CD4-positive, CD25-positive, alpha-beta regulatory T cell (primary cell): ENCODE data around the gene CD300C. TPM values are rescaled to one million over a fixed set of nuclear protein-coding genes. Genes with fewer than 3 reads are reported as not detected.
A peak's percentile ranks its signal among the peaks of the same experiment; 100 is the strongest.

Experiments used
- ATAC-seq, 2 donors: fragments of 150-1000 bp; cut with Tn5 transposase; one replicate each; pipeline ENCODE4 v1.10.0; 2021; ENCODE audit warnings: low read depth in 2 of 2, moderate number of reproducible peaks in 2 of 2, moderate library complexity in 1 of 2
- DNase-seq, 3 donors: peaks; one replicate each; pipeline versions ENCODE4 v3.0.0 to v3.0.0-alpha.2; 2012 to 2022; ENCODE audit warnings: mixed read lengths in 1 of 3
- H3K27ac ChIP-seq: one replicate; pipeline ENCODE4 v1.7.0; 2013; ENCODE audit warnings: mild to moderate bottlenecking, low read length; ENCODE audit not compliant: insufficient read depth, poor library complexity, severe bottlenecking
- H3K27me3 ChIP-seq: one replicate; pipeline ENCODE4 v1.7.0; 2013; ENCODE audit warnings: low read length; ENCODE audit not compliant: control insufficient read depth, insufficient read depth
- H3K36me3 ChIP-seq: one replicate; pipeline ENCODE4 v1.7.0; 2013; ENCODE audit warnings: mild to moderate bottlenecking, low read length, moderate library complexity; ENCODE audit not compliant: control insufficient read depth, insufficient read depth
- H3K4me1 ChIP-seq: 2 replicates; pipeline ENCODE4 v1.7.0; 2013; ENCODE audit warnings: mild to moderate bottlenecking, low read length; ENCODE audit not compliant: insufficient read depth, control insufficient read depth, poor library complexity, severe bottlenecking
- H3K4me3 ChIP-seq: one replicate; pipeline ENCODE4 v1.7.0; 2013; ENCODE audit warnings: low read depth, mild to moderate bottlenecking, low read length, moderate library complexity
- H3K9me3 ChIP-seq, 2 experiments: 1 replicate in 1 of 2; 2 replicates in 1 of 2; pipeline ENCODE4 v1.7.0; 2013; ENCODE audit warnings: low read length in 2 of 2, mild to moderate bottlenecking in 1 of 2, moderate library complexity in 1 of 2; ENCODE audit not compliant: control insufficient read depth in 2 of 2
- H3K27ac Mint-ChIP-seq, 3 donors: one replicate each; pipeline ENCODE4 v1.8.0; 2020 to 2022; ENCODE audit warnings: mild to moderate bottlenecking in 3 of 3, mixed read lengths in 3 of 3, moderate library complexity in 2 of 3
- H3K27me3 Mint-ChIP-seq: one replicate; pipeline ENCODE4 v1.8.0; 2022; ENCODE audit warnings: mild to moderate bottlenecking, mixed read lengths
- H3K36me3 Mint-ChIP-seq: one replicate; pipeline ENCODE4 v1.8.0; 2020; ENCODE audit warnings: mixed read lengths
- H3K4me1 Mint-ChIP-seq, 4 donors: one replicate each; pipeline ENCODE4 v1.8.0; 2020 to 2022; ENCODE audit warnings: mixed read lengths in 4 of 4, mild to moderate bottlenecking in 1 of 4
- H3K4me3 Mint-ChIP-seq, 4 donors: one replicate each; pipeline ENCODE4 v1.8.0; 2020 to 2022; ENCODE audit warnings: mild to moderate bottlenecking in 4 of 4, mixed read lengths in 4 of 4, moderate library complexity in 3 of 4
- H3K9me3 Mint-ChIP-seq, 7 donors: one replicate each; pipeline ENCODE4 v1.8.0; 2020 to 2022; ENCODE audit warnings: mixed read lengths in 7 of 7, mild to moderate bottlenecking in 3 of 7, moderate library complexity in 2 of 7
- polyA plus RNA-seq, 4 donors: library from polyadenylated mRNA; unstranded; fragments of 300-500 nt; fragmentation: Illumina TruSeq; gene quantifications; one replicate each; pipeline ENCODE4 v1.2.3, GENCODE V29; 2021
- total RNA-seq: library from RNA; stranded (reverse); gene quantifications from one replicate; pipeline ENCODE4 v1.2.3, GENCODE V29; 2022

The CD300C gene
- total and polyA plus RNA-seq, 5 donors from 2014 or later = 0.15 TPM; not detected in 4

DNA sequence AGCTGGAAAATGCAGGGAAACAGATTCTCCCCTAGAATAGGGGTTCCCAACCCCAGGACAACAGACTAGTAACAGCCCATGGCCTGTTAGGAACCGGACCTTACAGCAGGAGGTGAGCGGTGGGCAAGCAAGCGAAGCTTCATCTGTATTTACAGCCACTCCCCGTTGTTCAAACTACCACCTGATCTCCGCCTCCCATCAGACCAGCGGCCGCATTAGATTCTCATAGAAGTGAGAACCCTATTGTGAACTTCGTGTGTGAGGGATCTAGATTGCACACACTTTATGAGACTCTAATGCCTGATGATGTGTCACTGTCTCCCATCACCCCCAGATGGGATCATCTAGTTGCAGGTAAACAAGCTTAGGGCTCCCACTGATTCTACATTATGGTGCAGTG lies 18.2 kb downstream of the CD300C start:
- H3K4me1 Mint-ChIP-seq = no peaks in the 10 kb centered on the region
- no peak overlapping the region for H3K4me3 Mint-ChIP-seq
- Histone ChIP-seq H3K9me3 (no peaks in the 10 kb centered on the region), H3K36me3 (no peaks in the 10 kb centered on the region), H3K4me1 (no peaks in the 10 kb centered on the region), H3K27ac (no peak overlapping the region), H3K4me3 (no peak overlapping the region), H3K27me3 (peaks cover 6% of the 10 kb centered on the region)
- DNase-seq (no peak), ATAC-seq (no peak)
- H3K36me3 Mint-ChIP-seq = no peaks in the 10 kb centered on the region
- H3K9me3 Mint-ChIP-seq = peaks cover 0 to 3% (median 0%) of the 10 kb centered on the region in 7 donors
- peaks cover 24% of the 10 kb centered on the region for H3K27me3 Mint-ChIP-seq
- H3K27ac Mint-ChIP-seq = no peak overlapping the region

DNA sequence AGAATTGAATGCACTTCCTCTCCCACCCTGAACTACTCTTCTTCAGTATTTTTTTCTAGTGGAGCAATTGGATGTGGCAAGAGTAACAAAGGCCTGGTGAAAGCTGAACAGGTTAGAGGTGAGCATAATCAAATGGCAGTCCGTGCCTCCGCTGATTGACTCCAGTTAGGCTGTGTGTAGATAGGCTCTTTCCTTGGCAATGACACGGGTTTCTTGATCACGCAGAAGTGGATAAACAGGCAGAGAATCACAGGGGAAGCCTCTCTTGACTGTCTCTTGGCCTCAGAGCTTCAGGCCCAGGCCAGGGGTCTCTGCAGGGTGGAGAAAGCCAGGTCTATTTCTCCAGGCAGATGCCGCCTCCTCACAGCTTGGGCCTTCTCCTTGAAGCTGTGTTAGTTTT lies 18.8 kb downstream of the CD300C start:
- H3K4me1 Mint-ChIP-seq = no peaks in the 10 kb centered on the region
- H3K4me3 Mint-ChIP-seq = no peak overlapping the region
- Histone ChIP-seq H3K36me3 (no peaks in the 10 kb centered on the region), H3K4me1 (no peaks in the 10 kb centered on the region), H3K9me3 (no peaks in the 10 kb centered on the region), H3K4me3 (no peak overlapping the region), H3K27ac (no peak overlapping the region), H3K27me3 (peaks cover 2% of the 10 kb centered on the region)
- no peaks in the 10 kb centered on the region for H3K36me3 Mint-ChIP-seq
- no peak for DNase-seq
- peaks cover 0 to 3% (median 0%) of the 10 kb centered on the region in 7 donors for H3K9me3 Mint-ChIP-seq
- peaks cover 17% of the 10 kb centered on the region for H3K27me3 Mint-ChIP-seq
- no peak for ATAC-seq
- no peak overlapping the region for H3K27ac Mint-ChIP-seq

DNA sequence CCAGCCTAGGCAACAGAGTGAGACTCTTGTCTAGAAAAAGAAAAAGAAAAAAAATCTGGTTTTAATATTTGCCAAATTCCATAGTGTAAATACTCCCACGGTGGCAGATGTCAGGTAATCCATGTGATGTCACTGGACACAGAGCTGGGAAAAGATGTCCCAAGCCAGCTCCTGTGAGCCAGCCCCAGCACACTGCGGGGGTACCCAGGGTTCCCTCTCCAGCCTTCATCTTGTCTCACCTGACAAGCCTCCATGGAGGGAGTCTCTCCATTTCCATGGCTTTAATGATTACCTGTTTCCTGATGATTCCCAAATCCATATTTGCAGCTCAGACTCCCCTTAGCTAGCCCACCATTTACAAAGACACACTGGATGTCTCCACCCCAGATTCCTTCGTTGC lies 19.2 kb downstream of the CD300C start:
- ATAC-seq (no peak), DNase-seq (no peak)
- H3K27me3 Mint-ChIP-seq = peaks cover 13% of the 10 kb centered on the region
- no peak overlapping the region for H3K4me3 Mint-ChIP-seq
- H3K4me1 Mint-ChIP-seq = no peaks in the 10 kb centered on the region
- H3K27ac ChIP-seq = no peak overlapping the region
- H3K27ac Mint-ChIP-seq = no peak overlapping the region
- no peaks in the 10 kb centered on the region for H3K36me3 ChIP-seq
- no peaks in the 10 kb centered on the region for H3K4me1 ChIP-seq
- no peaks in the 10 kb centered on the region for H3K27me3 ChIP-seq
- H3K9me3 ChIP-seq = no peaks in the 10 kb centered on the region
- H3K9me3 Mint-ChIP-seq = peaks cover 0 to 3% (median 0%) of the 10 kb centered on the region in 7 donors
- H3K4me3 ChIP-seq = no peak overlapping the region
- H3K36me3 Mint-ChIP-seq = no peaks in the 10 kb centered on the region

DNA sequence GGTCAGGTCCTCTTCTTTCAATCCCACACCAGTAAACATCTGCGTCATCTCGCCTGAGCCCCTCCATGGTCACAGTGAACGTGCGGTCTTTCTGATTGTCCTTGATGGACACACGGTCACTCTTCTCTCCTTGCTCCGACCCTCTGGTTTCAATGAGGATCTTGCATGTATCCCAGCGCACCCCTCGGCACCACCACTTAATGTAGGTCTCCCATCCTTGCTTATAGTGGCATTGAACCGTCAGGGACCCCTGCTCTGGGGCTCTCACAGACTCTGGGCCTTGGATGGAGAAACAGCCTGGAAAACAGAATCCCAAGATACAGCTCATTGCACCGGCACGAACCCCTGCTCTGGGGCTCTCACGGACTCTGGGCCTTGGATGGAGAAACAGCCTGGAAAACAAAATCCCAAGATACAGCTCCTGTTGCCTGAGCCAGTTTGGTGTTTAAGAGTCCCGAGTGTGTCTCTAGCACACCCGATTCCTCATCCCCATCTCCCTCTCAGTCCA lies 20.1 kb downstream of the CD300C start:
- no peaks in the 10 kb centered on the region for H3K27me3 ChIP-seq
- no peak overlapping the region for H3K4me3 ChIP-seq
- no peak overlapping the region for H3K27ac Mint-ChIP-seq
- H3K27ac ChIP-seq = no peak overlapping the region
- H3K4me1 Mint-ChIP-seq = no peaks in the 10 kb centered on the region
- H3K4me3 Mint-ChIP-seq = no peak overlapping the region
- peaks cover 7% of the 10 kb centered on the region for H3K27me3 Mint-ChIP-seq
- DNase-seq (no peak), ATAC-seq (no peak)
- no peaks in the 10 kb centered on the region for H3K36me3 Mint-ChIP-seq
- peaks cover 0 to 3% (median 0%) of the 10 kb centered on the region in 7 donors for H3K9me3 Mint-ChIP-seq
- H3K9me3 ChIP-seq = no peaks in the 10 kb centered on the region
- no peaks in the 10 kb centered on the region for H3K4me1 ChIP-seq
- H3K36me3 ChIP-seq = no peaks in the 10 kb centered on the region

DNA sequence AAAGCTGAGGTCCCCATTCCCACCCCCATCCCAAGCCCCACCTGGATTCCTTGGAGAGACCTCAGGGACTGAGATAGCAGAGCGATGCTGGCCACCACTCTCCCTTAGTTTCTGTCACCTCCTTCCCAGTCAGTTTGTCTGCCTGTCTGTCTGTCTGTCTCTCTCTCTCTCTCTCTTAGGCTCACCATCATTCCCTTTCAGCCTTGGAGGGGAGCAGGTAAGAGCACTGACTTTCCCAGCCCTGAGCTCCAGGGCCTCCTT lies 20.5 kb downstream of the CD300C start:
- H3K4me1 Mint-ChIP-seq = no peaks in the 10 kb centered on the region
- Histone ChIP-seq H3K27ac (no peak overlapping the region), H3K36me3 (no peaks in the 10 kb centered on the region), H3K4me1 (no peaks in the 10 kb centered on the region), H3K9me3 (no peaks in the 10 kb centered on the region), H3K27me3 (no peaks in the 10 kb centered on the region), H3K4me3 (no peak overlapping the region)
- no peak for ATAC-seq
- H3K9me3 Mint-ChIP-seq = peaks cover 0 to 3% (median 0%) of the 10 kb centered on the region in 7 donors
- no peak overlapping the region for H3K4me3 Mint-ChIP-seq
- H3K27me3 Mint-ChIP-seq = peaks cover 7% of the 10 kb centered on the region
- no peak for DNase-seq
- H3K36me3 Mint-ChIP-seq = no peaks in the 10 kb centered on the region
- H3K27ac Mint-ChIP-seq = peak overlapping the region in 1 of 3 donors; percentile 91

DNA sequence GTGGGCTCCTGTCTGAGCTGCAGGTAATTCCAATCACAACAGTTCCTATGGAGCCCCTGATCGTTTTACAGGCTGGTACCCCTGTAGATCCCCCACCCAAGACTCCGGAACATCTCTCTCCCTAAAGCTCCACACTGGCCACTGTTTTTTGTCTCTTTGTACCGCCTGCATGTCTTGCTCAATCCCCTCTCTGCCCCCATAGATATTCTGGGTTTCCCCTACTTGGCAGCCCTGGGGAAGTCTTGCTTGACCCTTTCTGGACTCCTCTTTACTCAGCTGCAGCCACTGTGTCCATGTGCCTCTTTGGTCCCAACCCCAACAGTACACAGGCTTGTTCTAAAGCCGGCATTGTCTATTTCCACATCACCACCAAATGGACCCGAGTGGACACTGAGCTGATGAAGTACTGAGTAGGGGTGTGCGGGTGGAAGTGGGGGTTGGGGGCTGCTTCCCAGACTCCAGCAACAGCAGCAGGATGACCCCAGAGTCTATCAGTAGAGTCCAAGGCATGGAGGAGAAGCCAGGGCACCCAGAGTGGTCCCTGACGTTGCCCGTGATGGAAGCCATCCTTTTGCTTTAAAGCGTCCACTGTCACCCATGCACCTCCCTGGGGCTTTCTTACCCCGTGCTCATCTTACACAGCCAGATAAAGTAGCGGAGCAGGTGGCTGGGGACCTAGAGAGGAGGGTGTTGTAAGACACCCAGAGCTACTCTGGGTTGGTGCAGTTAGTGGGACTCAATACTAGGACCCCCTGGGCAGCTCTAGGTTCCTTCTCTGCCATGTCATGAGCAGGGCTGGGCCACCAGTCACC lies 21.1 kb downstream of the CD300C start:
- no peak overlapping the region for H3K27ac ChIP-seq
- peaks cover 0 to 3% (median 0%) of the 10 kb centered on the region in 7 donors for H3K9me3 Mint-ChIP-seq
- H3K27ac Mint-ChIP-seq = no peak overlapping the region
- no peaks in the 10 kb centered on the region for H3K4me1 Mint-ChIP-seq
- H3K27me3 Mint-ChIP-seq = peaks cover 9% of the 10 kb centered on the region
- no peak overlapping the region for H3K4me3 ChIP-seq
- no peaks in the 10 kb centered on the region for H3K36me3 Mint-ChIP-seq
- no peak overlapping the region for H3K4me3 Mint-ChIP-seq
- no peaks in the 10 kb centered on the region for H3K36me3 ChIP-seq
- H3K4me1 ChIP-seq = no peaks in the 10 kb centered on the region
- DNase-seq (no peak), ATAC-seq (no peak)
- H3K9me3 ChIP-seq = no peaks in the 10 kb centered on the region
- no peaks in the 10 kb centered on the region for H3K27me3 ChIP-seq

DNA sequence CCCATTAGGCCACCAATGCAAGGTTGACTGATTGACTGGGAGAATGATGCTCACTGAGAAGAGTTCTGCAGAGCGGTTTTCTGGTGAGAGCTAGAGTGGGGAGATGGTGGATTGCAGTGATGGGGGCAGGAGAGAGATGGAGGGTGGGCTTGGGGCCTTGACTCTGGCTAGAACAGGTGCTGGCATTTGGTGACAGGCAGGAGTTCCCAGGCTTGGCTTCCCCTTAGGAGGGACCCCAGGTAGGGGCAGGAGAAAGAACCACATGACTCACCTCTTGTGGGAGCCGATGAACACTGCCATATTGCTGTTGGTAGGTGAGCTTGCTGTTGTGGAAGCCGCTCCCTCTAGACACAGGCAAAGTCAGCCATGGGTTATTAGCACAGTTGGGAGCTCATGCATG lies 22.6 kb downstream of the CD300C start:
- H3K27ac ChIP-seq = no peak overlapping the region

More for the DNA sequence above, 22.6 kb downstream of the CD300C start:
- Histone ChIP-seq H3K36me3 (no peaks in the 10 kb centered on the region), H3K4me3 (no peak overlapping the region), H3K9me3 (peaks cover 0 to 2% of the 10 kb centered on the region in 2 experiments), H3K4me1 (no peaks in the 10 kb centered on the region), H3K27me3 (no peaks in the 10 kb centered on the region)
- Mint-ChIP-seq H3K27me3 (peaks cover 16% of the 10 kb centered on the region), H3K4me1 (no peaks in the 10 kb centered on the region), H3K27ac (no peak overlapping the region), H3K4me3 (no peak overlapping the region), H3K9me3 (peaks cover 0 to 8% (median 3%) of the 10 kb centered on the region in 7 donors), H3K36me3 (no peaks in the 10 kb centered on the region)
- no peak for DNase-seq
- ATAC-seq = no peak
